ENCODE measurements around the gene NKD2. TPM values are rescaled to one million over a fixed set of nuclear protein-coding genes. Genes with fewer than 3 reads are reported as not detected.

Gene NKD2
- polyA plus RNA-seq, 2 of the 4 experiments (the other 2 are of a cell fraction), result 1.2 to 4.2 TPM

DNA sequence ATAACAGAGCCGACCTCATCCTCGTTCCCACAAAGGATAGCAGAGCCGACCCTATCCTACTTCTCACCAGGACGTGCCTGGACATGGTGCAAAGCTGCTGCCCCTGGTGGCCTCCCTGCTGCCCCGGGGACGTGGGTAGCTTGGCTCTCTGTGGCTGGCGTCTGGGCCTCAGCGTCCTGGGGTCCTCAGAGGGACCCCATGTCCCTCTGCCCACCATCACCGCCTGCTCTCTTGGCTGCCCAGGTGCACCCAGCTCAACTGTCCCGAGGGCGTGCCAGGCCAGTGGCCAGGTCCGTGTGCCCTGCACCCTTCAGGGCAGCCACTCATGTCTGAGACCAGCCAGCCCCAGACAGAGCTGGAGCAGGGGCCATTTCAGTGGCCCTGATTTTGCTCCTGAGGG lies 8.5 kb downstream of the NKD2 start:
- H3K9me3 ChIP-seq, result no peaks in the 10 kb centered on the region
- no peak for DNase-seq (ENCODE audit: low read depth in 1 of 2, low spot score in 1 of 2)
- no peak for FAIRE-seq
- no peak overlapping the region for H3K4me3 ChIP-seq
- POLR2A ChIA-PET, result no interaction called here
- CTCF ChIA-PET, result interaction anchor here (1.4 to 2.8 kb wide), 4 partner anchors 8 to 151 kb away, joined by 4 to 10 read pairs (median 4); partner anchors contain the start of gene NKD2
- no peak for TF ChIP-seq EHMT2 (IDR thresholded peaks at IDR 0.05; ENCODE audit: low read depth)
- no peak for TF ChIP-seq MAFK (IDR thresholded peaks at IDR 0.05; ENCODE audit: partially characterized antibody)
- no peak for TF ChIP-seq FOSB (CRISPR knock-in tag; IDR thresholded peaks at IDR 0.05)
- no peak for TF ChIP-seq RNF2 (IDR thresholded peaks at IDR 0.05; ENCODE audit: borderline replicate concordance, low read depth)
- no peak for TF ChIP-seq HOXA7 (CRISPR knock-in tag; IDR thresholded peaks at IDR 0.05)
- no peak for TF ChIP-seq PHF8 (IDR thresholded peaks at IDR 0.05; ENCODE audit: borderline replicate concordance, low read depth)
- TF ChIP-seq MYC (IDR thresholded peaks at IDR 0.05; ENCODE audit: borderline replicate concordance, low read length), result no peak
- TF ChIP-seq GATA3 (IDR thresholded peaks at IDR 0.05; ENCODE audit: borderline replicate concordance), result no peak
- no peak for TF ChIP-seq EP300 (IDR thresholded peaks at IDR 0.05)
- TF ChIP-seq, protein P1, sequence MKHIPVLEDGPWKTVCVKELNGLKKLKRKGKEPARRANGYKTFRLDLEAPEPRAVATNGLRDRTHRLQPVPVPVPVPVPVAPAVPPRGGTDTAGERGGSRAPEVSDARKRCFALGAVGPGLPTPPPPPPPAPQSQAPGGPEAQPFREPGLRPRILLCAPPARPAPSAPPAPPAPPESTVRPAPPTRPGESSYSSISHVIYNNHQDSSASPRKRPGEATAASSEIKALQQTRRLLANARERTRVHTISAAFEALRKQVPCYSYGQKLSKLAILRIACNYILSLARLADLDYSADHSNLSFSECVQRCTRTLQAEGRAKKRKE (CRISPR knock-in tag; IDR thresholded peaks at IDR 0.05; ENCODE audit: low read depth), result no peak
- no peak for TF ChIP-seq RFX5 (IDR thresholded peaks at IDR 0.05)
- TF ChIP-seq CBX2 (IDR thresholded peaks at IDR 0.05; ENCODE audit: borderline replicate concordance, low read depth), result no peak
- no peak for TF ChIP-seq ZFP36 (IDR thresholded peaks at IDR 0.05; ENCODE audit: borderline replicate concordance, partially characterized antibody)
- TF ChIP-seq, protein P2, sequence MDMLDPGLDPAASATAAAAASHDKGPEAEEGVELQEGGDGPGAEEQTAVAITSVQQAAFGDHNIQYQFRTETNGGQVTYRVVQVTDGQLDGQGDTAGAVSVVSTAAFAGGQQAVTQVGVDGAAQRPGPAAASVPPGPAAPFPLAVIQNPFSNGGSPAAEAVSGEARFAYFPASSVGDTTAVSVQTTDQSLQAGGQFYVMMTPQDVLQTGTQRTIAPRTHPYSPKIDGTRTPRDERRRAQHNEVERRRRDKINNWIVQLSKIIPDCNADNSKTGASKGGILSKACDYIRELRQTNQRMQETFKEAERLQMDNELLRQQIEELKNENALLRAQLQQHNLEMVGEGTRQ (IDR thresholded peaks at IDR 0.05), result no peak
- no peak for TF ChIP-seq NR3C1 (IDR thresholded peaks at IDR 0.05)
- TF ChIP-seq NFE2L2 (conservative IDR thresholded peaks at IDR 0.05; ENCODE audit: low read length), result no peak
- TF ChIP-seq SREBF2 (IDR thresholded peaks at IDR 0.05), result no peak
- no peak for TF ChIP-seq POLR2AphosphoS2 (conservative IDR thresholded peaks at IDR 0.05; ENCODE audit: low read length)
- TF ChIP-seq JUNB (IDR thresholded peaks at IDR 0.05), result no peak
- TF ChIP-seq, protein P3, sequence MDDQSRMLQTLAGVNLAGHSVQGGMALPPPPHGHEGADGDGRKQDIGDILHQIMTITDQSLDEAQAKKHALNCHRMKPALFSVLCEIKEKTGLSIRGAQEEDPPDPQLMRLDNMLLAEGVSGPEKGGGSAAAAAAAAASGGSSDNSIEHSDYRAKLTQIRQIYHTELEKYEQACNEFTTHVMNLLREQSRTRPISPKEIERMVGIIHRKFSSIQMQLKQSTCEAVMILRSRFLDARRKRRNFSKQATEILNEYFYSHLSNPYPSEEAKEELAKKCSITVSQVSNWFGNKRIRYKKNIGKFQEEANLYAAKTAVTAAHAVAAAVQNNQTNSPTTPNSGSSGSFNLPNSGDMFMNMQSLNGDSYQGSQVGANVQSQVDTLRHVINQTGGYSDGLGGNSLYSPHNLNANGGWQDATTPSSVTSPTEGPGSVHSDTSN (IDR thresholded peaks at IDR 0.05), result no peak
- 71% methylated on average over 8 of the region's 12 CpGs for WGBS (ENCODE audit: missing lambda C conversion rate)
- no peak overlapping the region for H3K4me2 ChIP-seq
- no peaks in the 10 kb centered on the region for H3K4me1 ChIP-seq
- ATAC-seq, result no peak
- no peak overlapping the region for H3K27ac ChIP-seq

DNA sequence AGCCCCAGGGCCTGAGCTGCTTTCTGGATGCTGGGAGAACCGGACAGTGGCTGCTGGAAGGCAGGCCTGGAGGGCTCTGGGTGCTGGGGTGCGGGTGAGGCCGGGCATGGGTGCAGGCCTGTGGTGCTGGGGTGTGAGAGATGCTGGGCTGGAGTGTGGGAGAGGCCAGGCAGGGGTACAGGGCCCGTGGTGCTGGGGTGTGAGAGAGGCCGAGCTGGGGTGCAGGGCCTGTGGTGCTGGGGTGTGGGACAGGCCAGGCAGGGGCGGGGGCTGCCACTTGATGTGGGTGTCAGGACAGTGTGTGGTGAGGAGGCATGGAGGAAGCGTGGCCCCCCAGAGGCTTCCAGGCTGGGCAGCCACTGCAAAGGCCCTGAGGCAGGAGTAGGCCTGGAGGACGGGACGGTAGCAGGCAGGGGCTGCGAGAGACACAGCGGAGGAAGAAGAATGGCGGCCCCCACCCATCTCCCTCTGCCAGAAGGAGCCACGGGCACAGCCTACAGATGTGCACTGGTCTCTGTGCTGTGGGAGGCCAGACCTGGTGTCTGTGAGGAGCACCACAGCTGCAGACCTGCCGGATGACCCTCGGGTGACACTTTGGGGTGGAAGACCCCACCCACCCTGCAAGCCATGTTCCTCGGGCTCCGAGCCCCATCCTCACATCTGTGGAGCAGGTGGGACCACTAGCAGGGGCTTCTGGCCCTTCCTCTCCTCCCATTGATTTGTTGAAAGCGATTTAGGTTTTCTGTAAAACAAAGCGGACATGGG lies 9.3 kb downstream of the NKD2 start:
- ChIA-PET CTCF (interaction anchor here (0.7 to 2.8 kb wide), 8 partner anchors 8 to 150 kb away, joined by 3 to 11 read pairs (median 6); partner anchors contain the start of gene NKD2), POLR2A (no interaction called here)
- no peak for TF ChIP-seq MAZ (IDR thresholded peaks at IDR 0.05; ENCODE audit: borderline replicate concordance, low read depth, low read length)
- 84% methylated on average over 16 of the region's 19 CpGs for WGBS (ENCODE audit: missing lambda C conversion rate)
- FAIRE-seq (no peak), ATAC-seq (no peak), DNase-seq (ENCODE audit: low read depth in 1 of 2, low spot score in 1 of 2) (no peak)
- Histone ChIP-seq H3K27ac (no peak overlapping the region), H3K9me3 (no peaks in the 10 kb centered on the region), H3K4me3 (no peak overlapping the region), H3K4me1 (no peaks in the 10 kb centered on the region), H3K4me2 (no peak overlapping the region)

DNA sequence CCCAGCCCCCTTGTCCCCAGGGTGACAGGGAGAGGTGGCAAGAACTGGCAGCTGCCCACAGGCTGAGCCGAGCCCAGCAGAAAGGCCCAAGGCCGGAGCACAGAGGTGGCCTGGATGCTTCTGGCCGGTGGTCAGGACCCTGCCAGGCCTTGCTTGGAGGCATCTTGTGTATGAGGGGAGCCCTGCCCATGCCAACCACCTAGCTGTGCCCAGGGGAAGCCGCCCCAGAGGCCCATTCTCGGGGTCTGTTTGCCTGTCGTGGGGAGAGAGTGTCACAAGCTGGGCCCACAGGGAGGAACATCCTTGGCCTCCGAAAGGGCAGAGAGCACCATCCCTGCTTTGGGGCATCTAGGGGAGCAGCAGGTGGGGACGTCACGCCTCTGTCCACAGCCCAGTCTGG lies 10.0 kb downstream of the NKD2 start:
- ATAC-seq, result no peak
- no peak overlapping the region for H3K4me3 ChIP-seq
- no peak overlapping the region for H3K4me2 ChIP-seq
- no peak for FAIRE-seq
- TF ChIP-seq HOXB5 (CRISPR knock-in tag; IDR thresholded peaks at IDR 0.05), result no peak
- TF ChIP-seq ZC3H11A (IDR thresholded peaks at IDR 0.05), result no peak
- TF ChIP-seq ZNF302 (CRISPR knock-in tag; IDR thresholded peaks at IDR 0.05), result no peak
- no peak for TF ChIP-seq POLR2A (IDR thresholded peaks at IDR 0.05; ENCODE audit: low read length)
- no peak for TF ChIP-seq HOXB13 (CRISPR knock-in tag; IDR thresholded peaks at IDR 0.05; ENCODE audit: low read depth)
- TF ChIP-seq HDAC2 (IDR thresholded peaks at IDR 0.05), result no peak
- TF ChIP-seq RFX5 (IDR thresholded peaks at IDR 0.05), result no peak
- TF ChIP-seq KDM5A (IDR thresholded peaks at IDR 0.05), result no peak
- H3K4me1 ChIP-seq, result no peaks in the 10 kb centered on the region
- POLR2A ChIA-PET, result no interaction called here
- 80% methylated on average over 8 of the region's 9 CpGs for WGBS (ENCODE audit: missing lambda C conversion rate)
- no peak overlapping the region for H3K27ac ChIP-seq
- CTCF ChIA-PET, result interaction anchor here (0.7 to 2.8 kb wide), 7 partner anchors 8 to 149 kb away, joined by 3 to 11 read pairs (median 7); partner anchors contain the start of gene NKD2
- H3K9me3 ChIP-seq, result no peaks in the 10 kb centered on the region
- no peak for DNase-seq (ENCODE audit: low read depth in 1 of 2, low spot score in 1 of 2)

All from A549 (cell line).